Prostate gland (tissue), 2 donors: ENCODE results near the gene TMEM106B. TPM values are rescaled to one million over a fixed set of nuclear protein-coding genes. Genes with fewer than 3 reads are reported as not detected.

Experiments
- DNase-seq: peaks from one replicate; pipeline ENCODE4 v3.0.0-alpha.2; 2019; ENCODE audit warnings: low spot score
- H3K27ac ChIP-seq, 2 donors: fragments of 200-600 bp; sonication (generic); 2 replicates each; pipeline ENCODE4 v1.5.1; 2017 to 2019
- H3K27me3 ChIP-seq: fragments of 200-600 bp; sonication (generic); replicated peaks from 2 replicates; pipeline ENCODE4 v1.5.1; 2019; ENCODE audit not compliant: insufficient read depth
- H3K36me3 ChIP-seq, 2 donors: fragments of 200-600 bp; sonication (generic); 1 replicate in 1 of 2; 2 replicates in 1 of 2; pipeline versions ENCODE4 v1.5.1 to v1.8.1; 2017 to 2019
- H3K4me1 ChIP-seq: fragments of 200-600 bp; sonication (generic); replicated peaks from 2 replicates; pipeline ENCODE4 v1.5.1; 2019
- H3K4me3 ChIP-seq, 2 donors: fragments of 200-600 bp; sonication (generic); 2 replicates each; pipeline ENCODE4 v1.5.1; 2017 to 2019
- H3K9me3 ChIP-seq: fragments of 200-600 bp; sonication (generic); 2 replicates; pipeline ENCODE4 v1.5.1; 2017
- POLR2A ChIP-seq: fragments of 450-650 bp; IDR thresholded peaks from one replicate; pipeline ENCODE4 v1.6.1; 2016; ENCODE audit warnings: antibody characterized with exemption, mild to moderate bottlenecking
- POLR2AphosphoS5 ChIP-seq: sonication (generic); formaldehyde crosslinking; IDR thresholded peaks from one replicate; pipeline ENCODE4 v1.6.1; 2017; ENCODE audit warnings: antibody characterized with exemption
- WGBS: methylation state at CpG from one replicate; pipeline ENCODE4 v1.1.5; 2018; 5-methylcytosine and 5-hydroxymethylcytosine counted together
- intact Hi-C: fragments of 100-400 bp; cut with DNase I; formaldehyde crosslinking; loops from one replicate; pipeline ENCODE4 v1.14.2; 2022
- total RNA-seq, 2 donors: library from RNA; depleted of rRNA; stranded (reverse); fragments of >200 nt; gene quantifications; one replicate each; pipeline ENCODE4 v1.1.0, GENCODE V29; 2016
- TF ChIP-seq, protein P1 (sequence below), 4 experiments: fragments of 200-600 bp in 2 of 4; fragments of 450-650 bp in 2 of 4; sonication (generic) in 2 of 4; IDR thresholded peaks; 1 replicate in 3 of 4; 2 replicates in 1 of 4; pipeline ENCODE4 v1.5.1; 2016 to 2019; ENCODE audit warnings: antibody characterized with exemption in 4 of 4, mild to moderate bottlenecking in 2 of 4, moderate library complexity in 2 of 4

The TMEM106B gene
- total RNA-seq, 2 donors from 2014 or later, result 58.5 to 75.5 TPM

DNA sequence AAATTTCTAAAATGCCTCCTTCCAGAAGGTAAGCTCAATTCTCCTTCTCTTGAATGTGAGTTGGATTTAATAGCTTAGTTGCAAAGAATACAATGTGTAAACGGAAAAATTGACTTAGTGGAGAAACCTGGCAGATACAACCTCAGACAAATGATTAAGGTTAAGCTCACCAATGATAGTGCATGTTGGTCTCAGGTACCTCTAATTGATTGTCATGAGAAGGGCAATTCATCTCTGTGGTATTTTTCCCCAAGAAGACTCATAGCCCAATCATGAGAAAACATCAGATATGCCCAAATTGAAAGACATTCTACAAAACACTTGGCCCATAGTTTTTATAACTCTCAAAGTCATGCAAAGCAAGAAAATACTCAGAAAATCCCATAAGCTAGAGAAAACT, 36.2 kb upstream of the TMEM106B start:
- Histone ChIP-seq H3K36me3 (no peaks in the 10 kb centered on the region), H3K9me3 (no peaks in the 10 kb centered on the region)
- intact Hi-C loops, result no loop called here

GRCh38 chr7:12178317-12178716, 32.8 kb upstream of the TMEM106B start:
- H3K27ac ChIP-seq, result no peak overlapping the region
- H3K9me3 ChIP-seq, result no peaks in the 10 kb centered on the region
- WGBS, result 84% methylated on average over 2 of the region's 2 CpGs
- no peak overlapping the region for H3K4me3 ChIP-seq
- DNase-seq, result no peak
- intact Hi-C loops, result no loop called here
- H3K36me3 ChIP-seq, result no peaks in the 10 kb centered on the region
- H3K27me3 ChIP-seq, result no peaks in the 10 kb centered on the region
- H3K4me1 ChIP-seq, result no peaks in the 10 kb centered on the region
- TF ChIP-seq POLR2AphosphoS5 (no peak), POLR2A (no peak)
- TF ChIP-seq, protein P1, sequence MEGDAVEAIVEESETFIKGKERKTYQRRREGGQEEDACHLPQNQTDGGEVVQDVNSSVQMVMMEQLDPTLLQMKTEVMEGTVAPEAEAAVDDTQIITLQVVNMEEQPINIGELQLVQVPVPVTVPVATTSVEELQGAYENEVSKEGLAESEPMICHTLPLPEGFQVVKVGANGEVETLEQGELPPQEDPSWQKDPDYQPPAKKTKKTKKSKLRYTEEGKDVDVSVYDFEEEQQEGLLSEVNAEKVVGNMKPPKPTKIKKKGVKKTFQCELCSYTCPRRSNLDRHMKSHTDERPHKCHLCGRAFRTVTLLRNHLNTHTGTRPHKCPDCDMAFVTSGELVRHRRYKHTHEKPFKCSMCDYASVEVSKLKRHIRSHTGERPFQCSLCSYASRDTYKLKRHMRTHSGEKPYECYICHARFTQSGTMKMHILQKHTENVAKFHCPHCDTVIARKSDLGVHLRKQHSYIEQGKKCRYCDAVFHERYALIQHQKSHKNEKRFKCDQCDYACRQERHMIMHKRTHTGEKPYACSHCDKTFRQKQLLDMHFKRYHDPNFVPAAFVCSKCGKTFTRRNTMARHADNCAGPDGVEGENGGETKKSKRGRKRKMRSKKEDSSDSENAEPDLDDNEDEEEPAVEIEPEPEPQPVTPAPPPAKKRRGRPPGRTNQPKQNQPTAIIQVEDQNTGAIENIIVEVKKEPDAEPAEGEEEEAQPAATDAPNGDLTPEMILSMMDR (IDR thresholded peaks at IDR 0.05), result no peak

More for the DNA sequence above, 36.2 kb upstream of the TMEM106B start:
- Histone ChIP-seq H3K4me3 (no peak overlapping the region), H3K4me1 (no peaks in the 10 kb centered on the region), H3K27me3 (no peaks in the 10 kb centered on the region), H3K27ac (no peak overlapping the region)
- 85% methylated on average over 1 of the region's 1 CpG for WGBS
- TF ChIP-seq POLR2AphosphoS5, result no peak
- TF ChIP-seq POLR2A, result no peak
- TF ChIP-seq, protein P1 (IDR thresholded peaks at IDR 0.05), result no peak
- DNase-seq, result no peak

- TF ChIP-seq POLR2AphosphoS5 (no peak), POLR2A (no peak)
- TF ChIP-seq, protein P1 (IDR thresholded peaks at IDR 0.05), result no peak
- H3K27me3 ChIP-seq, result no peaks in the 10 kb centered on the region
These were observed 16.7 kb upstream of the TMEM106B start for GRCh38 chr7:12194426-12194825.

DNA sequence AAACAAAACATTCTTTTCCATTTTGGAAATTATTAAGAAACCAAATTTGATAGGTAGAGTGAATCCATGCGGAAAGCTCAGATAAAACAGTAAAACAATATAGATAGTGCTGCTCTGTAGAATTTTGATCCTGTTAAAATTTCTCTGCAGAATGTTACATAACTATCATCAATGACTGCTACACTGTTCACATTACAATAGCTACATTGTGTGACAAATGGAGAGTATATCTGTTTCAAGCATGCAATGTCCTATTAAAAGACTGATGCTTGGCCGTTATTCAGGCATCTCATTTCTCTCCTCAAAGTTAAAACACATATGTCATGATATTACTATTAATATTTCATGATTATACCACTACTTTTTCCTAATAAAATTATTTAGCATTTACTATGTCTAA, 14.7 kb upstream of the TMEM106B start:
- H3K9me3 ChIP-seq, result no peaks in the 10 kb centered on the region
- H3K4me1 ChIP-seq, result no peaks in the 10 kb centered on the region
- 80% methylated on average over 2 of the region's 2 CpGs for WGBS
- intact Hi-C loops, result no loop called here
- no peaks in the 10 kb centered on the region for H3K27me3 ChIP-seq
- no peak overlapping the region for H3K27ac ChIP-seq
- no peak overlapping the region for H3K4me3 ChIP-seq
- DNase-seq, result no peak
- TF ChIP-seq POLR2AphosphoS5 (no peak), POLR2A (no peak)
- TF ChIP-seq, protein P1 (IDR thresholded peaks at IDR 0.05), result no peak
- H3K36me3 ChIP-seq, result no peaks in the 10 kb centered on the region

More at GRCh38 chr7:12194426-12194825, 16.7 kb upstream of the TMEM106B start:
- DNase-seq, result no peak
- intact Hi-C loops, result no loop called here
- no peaks in the 10 kb centered on the region for H3K36me3 ChIP-seq
- no peak overlapping the region for H3K27ac ChIP-seq
- H3K9me3 ChIP-seq, result no peaks in the 10 kb centered on the region
- no peak overlapping the region for H3K4me3 ChIP-seq
- H3K4me1 ChIP-seq, result no peaks in the 10 kb centered on the region

- Histone ChIP-seq H3K36me3 (no peaks in the 10 kb centered on the region), H3K4me1 (no peaks in the 10 kb centered on the region), H3K9me3 (no peaks in the 10 kb centered on the region), H3K4me3 (no peak overlapping the region), H3K27me3 (no peaks in the 10 kb centered on the region), H3K27ac (no peak overlapping the region)
- intact Hi-C loops, result no loop called here
- TF ChIP-seq POLR2AphosphoS5 (no peak), POLR2A (no peak)
- TF ChIP-seq, protein P1 (IDR thresholded peaks at IDR 0.05), result no peak
- DNase-seq, result no peak
These were observed 11.7 kb upstream of the TMEM106B start for GRCh38 chr7:12199363-12199762.
